OCI-M1 (cell line): Measurements from ENCODE around the gene OR4C46.
A peak's percentile ranks its signal among the peaks of the same experiment; 100 is the strongest.
"Not testable (repeated sequence)": the region's sequence is repeated elsewhere in the genome, so short reads cannot be mapped to it uniquely, and the experiment has no call there.

Experiments
- DNase-seq: peaks from one replicate; lab custom pipeline; 2025; lab: John Stamatoyannopoulos, UW

Gene OR4C46

DNA sequence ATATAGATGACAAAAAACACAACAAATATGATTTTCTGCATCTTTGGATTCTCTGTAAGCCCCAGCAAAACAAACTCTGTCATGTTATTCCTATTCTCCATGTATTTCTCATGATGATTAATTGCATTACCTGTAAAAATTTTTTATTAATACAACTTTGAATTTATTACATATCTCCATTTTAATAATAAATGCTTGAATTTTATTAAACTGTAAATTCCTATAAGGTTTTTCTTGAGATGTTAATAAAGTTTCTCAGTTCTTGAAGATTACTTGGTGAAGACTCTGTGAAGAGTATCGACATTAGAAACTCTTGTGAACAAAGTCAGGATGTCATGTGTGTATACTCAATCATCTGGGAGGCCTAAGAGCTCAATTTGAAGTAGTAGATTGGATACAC lies at the start of gene OR4C46:
OR4C46 (minus strand) TSS at position 101 of the 400 bp plus-strand sequence; CDS start at position 101, 0 bp downstream.
- no peak for DNase-seq

DNA sequence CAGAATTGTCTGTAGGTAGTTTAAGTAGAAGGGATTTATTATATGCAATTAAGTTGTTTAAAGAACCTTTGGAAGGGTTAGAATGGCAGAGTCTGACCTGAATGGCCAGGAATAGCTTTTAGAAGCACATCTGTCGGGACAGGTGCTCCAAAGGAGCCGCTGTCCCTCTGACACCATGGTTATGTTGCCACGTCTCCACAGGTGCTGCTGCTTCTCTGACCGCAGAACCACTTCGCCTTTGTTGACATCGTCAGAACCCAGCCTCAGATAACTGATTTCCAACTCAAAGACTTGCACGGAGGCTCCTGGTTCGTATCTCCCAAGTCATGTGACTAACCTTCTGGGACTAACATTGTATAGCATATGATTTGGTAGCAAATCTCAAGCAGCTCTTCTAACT lies 41.8 kb upstream of the OR4C46 start:
- not testable (repeated sequence) for DNase-seq

DNA sequence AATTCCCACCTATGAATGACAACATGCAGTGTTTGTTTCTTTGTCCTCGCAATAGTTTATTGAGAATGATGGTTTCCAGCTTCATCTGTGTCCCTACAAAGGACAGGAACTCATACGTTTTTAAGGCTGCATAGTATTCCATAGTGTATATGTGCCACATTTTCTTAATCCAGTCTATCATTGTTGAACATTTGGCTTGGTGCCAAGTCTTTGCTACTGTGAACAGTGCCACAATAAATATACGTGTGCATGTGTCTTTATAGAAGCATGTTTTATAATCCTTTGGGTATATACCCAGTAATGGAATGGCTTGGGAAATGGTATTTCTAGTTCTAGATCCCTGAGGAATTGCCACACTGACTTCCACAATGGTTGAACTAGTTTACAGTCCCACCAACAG lies 42.4 kb downstream of the OR4C46 start:
- DNase-seq: not testable (repeated sequence)

DNA sequence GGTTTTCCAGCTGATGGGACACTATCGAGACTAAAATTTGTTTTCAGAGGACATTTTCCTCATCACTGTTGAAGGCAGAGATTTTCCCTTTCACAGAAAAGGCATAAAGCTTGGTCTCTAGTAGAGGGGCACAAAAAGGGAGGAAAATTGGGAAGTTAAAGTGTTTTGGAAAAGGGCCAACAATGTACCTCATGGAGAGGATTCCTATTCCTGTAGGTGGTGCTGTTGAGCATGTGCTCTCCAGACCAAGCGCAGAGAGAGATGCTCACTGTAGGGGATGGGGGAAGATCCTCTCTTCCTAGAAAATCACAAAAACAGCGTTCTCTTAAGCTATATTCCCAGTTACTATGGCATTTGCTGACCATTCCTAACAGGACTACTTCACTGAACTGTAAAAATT lies 44.9 kb downstream of the OR4C46 start:
- no peak for DNase-seq

DNA sequence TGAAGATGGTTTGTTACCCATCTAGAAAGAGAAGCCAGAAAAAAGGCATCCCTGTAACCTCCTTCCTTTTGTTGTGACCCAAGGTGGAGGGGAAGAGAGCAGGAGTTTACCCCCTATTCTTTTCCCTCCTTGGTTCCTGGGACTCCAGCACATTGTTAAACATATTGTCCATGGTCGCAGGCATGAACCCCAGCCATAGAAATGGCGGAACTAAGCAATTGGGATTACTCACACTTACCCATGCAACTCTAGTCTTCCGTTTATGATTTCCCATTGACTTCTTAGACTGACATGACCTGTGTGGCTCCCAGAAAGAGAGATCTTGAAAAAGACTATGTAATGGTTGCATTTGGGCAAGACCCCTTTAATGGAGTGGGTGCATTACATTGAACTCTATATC lies 45.4 kb downstream of the OR4C46 start:
- DNase-seq: peak; percentile 4
